Left colon (tissue), 2 donors: ENCODE data around the gene LZTS2. TPM values are rescaled to one million over a fixed set of nuclear protein-coding genes. Genes with fewer than 3 reads are reported as not detected.

Experiments
- ATAC-seq: fragments of 200-7000 bp; cut with Tn5 transposase; one replicate; pipeline ENCODE4 v1.9.1; 2020; ENCODE audit warnings: mild to moderate bottlenecking, moderate library complexity
- DNase-seq, 2 donors: peaks; one replicate each; pipeline ENCODE4 v3.0.0-alpha.2; 2020
- intact Hi-C, 2 donors: fragments of 100-400 bp; cut with DNase I in 1 of 2; cut with micrococcal nuclease in 1 of 2; formaldehyde crosslinking; loops; one replicate each; pipeline versions ENCODE4 v1.11.2 to v1.14.0; 2022; cut with DNase I, micrococcal nuclease
- total RNA-seq, 2 donors: library from RNA; stranded (reverse); fragmentation: NEBNext Ultra II Directional; extraction: Animal tissue kit (Norgen Biotek cat#: 25700); gene quantifications; one replicate each; pipeline ENCODE4 v1.2.1, GENCODE V29; 2021
- donor health status: DM: no; HTN: no; CAD: no.
- donor health status: DM: yes; HTN: yes; CAD: no.

LZTS2 gene
- total RNA-seq, 2 donors from 2014 or later, result 28.7 to 33.9 TPM

- intact Hi-C loops, result no loop called here
- DNase-seq (no peak), ATAC-seq (no peak)
Observed at GRCh38 chr10:100993986-100994708, 5.5 kb upstream of the LZTS2 start.

- intact Hi-C loops, result no loop called here
- DNase-seq (peak in 1 of 2 donors; percentile 27), ATAC-seq (no peak)
Observed at GRCh38 chr10:100995181-100995580, 4.4 kb upstream of the LZTS2 start.

- intact Hi-C loops, result no loop called here
- ATAC-seq (peak; percentile 35), DNase-seq (peak; percentile 58 to 65)
Observed at GRCh38 chr10:100996678-100997359, 2.8 kb upstream of the LZTS2 start.

- ATAC-seq (peak; percentile 63), DNase-seq (peak; percentile 85 to 87)
- intact Hi-C loops, result no loop called here
Observed at GRCh38 chr10:100997360-100998182, 2.0 kb upstream of the LZTS2 start.

GRCh38 chr10:100998183-100998990 lies 1.2 kb upstream of the LZTS2 start:
- intact Hi-C loops, result no loop called here
- ATAC-seq, result peak; percentile 60
- DNase-seq, result peak; percentile 92 to 93

- intact Hi-C loops, result no loop called here
- ATAC-seq, result peak; percentile 57
- peak; percentile 76 to 85 for DNase-seq
Observed at GRCh38 chr10:100998991-100999741, 442 bp upstream of the LZTS2 start.

GRCh38 chr10:101000127-101000914 lies 713 bp downstream of the LZTS2 start:
- peak; percentile 42 for DNase-seq
- intact Hi-C loops, result no loop called here
- ATAC-seq, result no peak

GRCh38 chr10:101000915-101001658 lies 1.5 kb downstream of the LZTS2 start:
- DNase-seq (peak; percentile 67 to 89), ATAC-seq (no peak)
- intact Hi-C loops, result no loop called here

- no peak for ATAC-seq
- DNase-seq, result no peak
- intact Hi-C loops, result no loop called here
Observed at GRCh38 chr10:101001659-101002035, 2.0 kb downstream of the LZTS2 start.

GRCh38 chr10:101002456-101002855 lies 2.8 kb downstream of the LZTS2 start:
- DNase-seq, result no peak
- intact Hi-C loops, result no loop called here
- no peak for ATAC-seq

- intact Hi-C loops, result no loop called here
- DNase-seq (no peak), ATAC-seq (no peak)
Observed at GRCh38 chr10:101003639-101004206, 4.1 kb downstream of the LZTS2 start.

- no peak for ATAC-seq
Observed at GRCh38 chr10:101005361-101005760, 5.8 kb downstream of the LZTS2 start.

GRCh38 chr10:101005869-101006567 lies 6.4 kb downstream of the LZTS2 start:
- DNase-seq (no peak), ATAC-seq (no peak)
- intact Hi-C loops, result no loop called here

More at GRCh38 chr10:101005361-101005760, 5.8 kb downstream of the LZTS2 start:
- intact Hi-C loops, result no loop called here
- DNase-seq, result no peak

GRCh38 chr10:101006593-101007098 lies 7.0 kb downstream of the LZTS2 start:
- ATAC-seq (no peak), DNase-seq (no peak)
- intact Hi-C loops, result no loop called here

GRCh38 chr10:101007099-101007711 lies 7.6 kb downstream of the LZTS2 start:
- no peak for DNase-seq
- ATAC-seq, result no peak
- intact Hi-C loops, result no loop called here
